GM19023 (cell line): ENCODE results near the gene GSAP.
A peak's percentile ranks its signal among the peaks of the same experiment; 100 is the strongest.
"Not testable (repeated sequence)": the region's sequence is repeated elsewhere in the genome, so short reads cannot be mapped to it uniquely, and the experiment has no call there.

ENCODE experiments used
- ATAC-seq: cut with Tn5 transposase; IDR thresholded peaks from one replicate; pipeline ENCODE4 v1.9.1; 2021; ENCODE audit warnings: mild to moderate bottlenecking, moderate library complexity; ENCODE audit not compliant: unreplicated experiment

The GSAP gene

GRCh38 chr7:77415823-77416620 lies at the start of gene GSAP:
Gene GSAP, minus strand, starts transcription at chr7:77416349. Its CDS starts 28 bp downstream, at chr7:77416321.
- ATAC-seq, result peak; percentile 73

- ATAC-seq, result no peak
Observed at GRCh38 chr7:77465256-77465655, 49.1 kb upstream of the GSAP start.

GRCh38 chr7:77464589-77464988 lies 48.4 kb upstream of the GSAP start:
- ATAC-seq, result peak; percentile 56

GRCh38 chr7:77463632-77464031 lies 47.5 kb upstream of the GSAP start:
- ATAC-seq, result not testable (repeated sequence)

- ATAC-seq, result no peak
Observed at GRCh38 chr7:77461842-77462241, 45.7 kb upstream of the GSAP start.

- ATAC-seq, result no peak
Observed at GRCh38 chr7:77461246-77461645, 45.1 kb upstream of the GSAP start.

- no peak for ATAC-seq
Observed at GRCh38 chr7:77460057-77460486, 43.9 kb upstream of the GSAP start.

GRCh38 chr7:77459311-77459726 lies 43.2 kb upstream of the GSAP start:
- ATAC-seq, result no peak

- ATAC-seq, result no peak
Observed at GRCh38 chr7:77458786-77459185, 42.6 kb upstream of the GSAP start.

GRCh38 chr7:77457779-77458178 lies 41.6 kb upstream of the GSAP start:
- no peak for ATAC-seq

- no peak for ATAC-seq
Observed at GRCh38 chr7:77456696-77457095, 40.5 kb upstream of the GSAP start.

GRCh38 chr7:77455321-77455720 lies 39.2 kb upstream of the GSAP start:
- ATAC-seq, result no peak

GRCh38 chr7:77454802-77455201 lies 38.7 kb upstream of the GSAP start:
- no peak for ATAC-seq

GRCh38 chr7:77453531-77453930 lies 37.4 kb upstream of the GSAP start:
- ATAC-seq, result no peak

- not testable (repeated sequence) for ATAC-seq
Observed at GRCh38 chr7:77451950-77452349, 35.8 kb upstream of the GSAP start.

- ATAC-seq, result no peak
Observed at GRCh38 chr7:77450613-77451012, 34.5 kb upstream of the GSAP start.

GRCh38 chr7:77450054-77450453 lies 33.9 kb upstream of the GSAP start:
- ATAC-seq, result no peak

- ATAC-seq, result no peak
Observed at GRCh38 chr7:77447616-77448015, 31.5 kb upstream of the GSAP start.

- no peak for ATAC-seq
Observed at GRCh38 chr7:77444123-77444522, 28.0 kb upstream of the GSAP start.

GRCh38 chr7:77443042-77443441 lies 26.9 kb upstream of the GSAP start:
- ATAC-seq, result no peak

- no peak for ATAC-seq
Observed at GRCh38 chr7:77442636-77443035, 26.5 kb upstream of the GSAP start.

- ATAC-seq, result no peak
Observed at GRCh38 chr7:77441046-77441445, 24.9 kb upstream of the GSAP start.

GRCh38 chr7:77439572-77439971 lies 23.4 kb upstream of the GSAP start:
- no peak for ATAC-seq
